HG02852 (cell line): ENCODE measurements around the gene CEP72.
"Not testable (repeated sequence)": the region's sequence is repeated elsewhere in the genome, so short reads cannot be mapped to it uniquely, and the experiment has no call there.

Experiments
- ATAC-seq: cut with Tn5 transposase; IDR thresholded peaks from one replicate; pipeline ENCODE4 v1.9.1; 2021; ENCODE audit warnings: mild to moderate bottlenecking, moderate library complexity; ENCODE audit not compliant: unreplicated experiment

The CEP72 gene

DNA sequence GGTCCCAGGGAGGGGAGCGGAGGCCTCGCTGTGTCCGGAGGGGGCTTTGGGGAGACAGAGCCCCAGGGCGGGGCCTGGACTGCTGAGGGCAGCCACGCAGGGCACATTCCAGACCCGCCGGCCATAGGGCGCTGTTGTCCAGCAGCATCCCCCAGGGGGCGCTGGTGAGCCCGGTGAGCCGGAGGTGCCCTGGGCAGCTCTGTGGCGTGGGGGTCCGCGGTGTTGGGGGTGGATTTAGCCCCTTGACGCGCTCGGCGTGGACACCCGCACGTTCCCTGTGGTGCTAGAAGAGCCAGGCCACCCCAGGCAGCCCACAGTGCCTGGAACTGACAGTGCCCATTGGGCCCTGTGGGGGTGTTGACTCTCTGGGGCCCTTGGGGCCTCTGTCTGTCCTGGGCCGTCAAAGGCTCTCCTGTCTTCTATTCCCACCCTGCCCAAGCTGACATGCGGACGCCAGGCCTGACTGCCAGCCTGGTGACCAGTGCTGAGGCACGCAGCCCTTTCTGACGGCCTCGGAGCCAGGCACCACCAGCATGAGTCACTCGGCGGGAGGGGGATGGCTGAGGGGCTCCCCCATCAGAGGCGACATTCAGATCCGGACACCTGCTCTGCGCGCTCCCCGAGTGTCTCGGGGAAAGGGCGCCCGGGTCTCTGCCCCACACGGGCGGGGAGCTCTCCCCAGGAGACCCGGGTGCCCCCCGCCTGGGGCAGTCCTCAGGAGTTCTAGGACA is 57.1 kb downstream of the CEP72 start:
- ATAC-seq, result no peak

DNA sequence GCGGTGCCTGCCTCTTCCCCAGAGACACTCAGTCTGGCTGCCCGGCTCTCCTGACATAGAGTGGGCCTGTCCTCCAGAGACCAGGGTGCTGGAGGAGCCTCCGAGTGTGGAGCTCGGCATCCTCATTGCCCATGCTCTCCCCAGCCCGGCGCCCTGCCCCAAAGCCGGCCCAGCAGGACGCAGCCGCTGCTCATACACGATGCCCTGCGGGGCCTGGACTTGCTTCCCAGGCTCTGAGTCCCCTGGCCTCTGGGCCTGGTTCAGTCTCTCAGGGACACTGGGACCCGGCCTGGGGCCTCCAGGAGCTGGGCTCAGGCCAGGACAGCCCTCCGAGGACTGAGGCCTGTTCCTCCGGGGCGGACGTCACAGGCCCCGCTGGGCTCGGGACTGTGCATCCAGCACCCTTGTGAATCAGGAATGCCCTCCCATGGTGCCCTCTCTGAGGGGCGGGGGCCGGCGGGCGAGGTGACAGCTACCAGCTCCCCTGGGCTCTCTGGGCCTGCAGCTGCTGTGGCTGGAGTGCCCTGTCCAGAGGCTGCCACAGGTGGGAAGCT is 57.8 kb downstream of the CEP72 start:
- no peak for ATAC-seq

DNA sequence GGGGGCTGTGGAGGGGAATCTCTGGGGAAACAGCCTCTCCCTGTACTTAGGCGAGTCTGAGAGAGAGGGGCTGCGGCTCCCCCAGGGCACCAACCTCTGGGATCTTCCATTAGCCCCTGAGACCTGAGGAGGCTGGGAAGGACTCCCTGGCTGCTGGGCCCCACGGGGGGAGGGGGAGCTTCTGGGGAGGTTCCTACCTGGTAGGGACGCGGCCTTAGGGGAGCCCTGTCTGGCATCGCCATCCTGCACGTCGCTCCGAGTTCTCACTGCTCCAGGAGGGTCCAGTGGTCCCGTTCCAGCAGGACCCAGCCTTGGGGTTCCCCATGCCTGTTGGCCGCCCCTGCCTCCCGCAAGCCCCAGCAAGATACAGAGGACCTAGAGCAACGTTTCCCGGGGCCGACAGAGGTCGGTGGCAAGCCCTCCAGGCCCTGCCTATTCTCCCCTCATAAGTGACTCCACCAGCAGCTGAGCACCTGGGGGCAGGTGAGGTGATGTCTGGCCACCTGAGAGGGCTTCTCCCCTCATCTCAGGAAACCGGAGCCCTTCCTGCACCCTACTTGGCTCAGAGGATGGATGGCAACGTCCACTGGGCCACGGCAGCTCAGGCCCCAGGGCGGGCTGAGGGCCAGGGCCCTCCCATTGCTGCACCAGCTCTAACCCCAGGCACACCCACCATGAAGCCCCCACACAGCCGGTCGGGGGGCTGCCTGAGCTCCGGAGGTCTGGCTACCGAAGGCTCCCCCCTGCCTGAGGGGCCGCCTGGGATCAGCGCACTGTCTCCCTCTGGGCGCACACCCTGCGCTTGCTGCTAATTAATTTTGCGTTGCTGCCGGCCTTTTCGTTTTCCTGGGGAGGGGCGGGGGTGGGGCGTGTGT is 58.5 kb downstream of the CEP72 start:
- ATAC-seq, result no peak

DNA sequence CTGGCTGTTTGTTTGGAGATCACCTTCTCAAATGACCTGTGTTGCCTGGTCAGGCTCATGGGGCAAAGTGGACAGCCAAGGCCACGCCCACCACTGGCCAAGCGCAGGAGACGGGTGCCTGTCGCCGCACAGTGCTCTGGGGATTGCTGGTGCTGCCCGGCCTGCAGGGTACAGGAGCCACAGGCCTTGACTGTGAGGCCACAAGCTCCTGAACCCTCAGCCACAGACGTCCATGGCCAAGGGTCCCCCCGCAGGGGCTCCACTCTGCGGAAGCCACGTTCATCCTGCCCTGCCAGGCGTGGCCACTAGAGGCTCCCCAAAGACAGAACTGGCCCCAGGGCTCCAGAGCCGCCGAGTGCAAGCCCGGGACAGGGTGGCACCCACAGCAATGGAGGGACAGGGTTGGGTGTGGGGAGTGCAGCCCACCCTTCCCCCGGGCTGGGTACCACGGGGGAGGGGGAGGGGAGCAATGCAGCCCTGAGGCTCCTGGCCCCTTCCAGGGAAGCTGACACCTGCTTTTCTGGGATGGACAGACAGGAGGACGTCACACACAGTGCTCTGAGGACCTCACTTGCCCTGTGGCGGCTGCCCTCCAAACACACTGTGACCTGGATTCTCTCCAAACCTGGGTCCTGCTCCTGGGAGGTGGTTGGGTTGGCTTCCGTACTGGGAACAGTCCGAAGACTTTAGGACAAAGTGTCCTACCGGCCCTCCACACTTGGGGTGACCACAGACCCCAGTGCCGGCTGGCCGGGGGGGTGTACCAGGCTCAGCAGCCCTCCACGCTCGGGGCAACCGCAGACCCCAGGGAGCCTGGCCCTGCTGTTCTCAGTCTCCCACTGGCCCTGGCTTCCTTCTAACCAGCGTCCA is 59.6 kb downstream of the CEP72 start:
- ATAC-seq, result peak; percentile 64

DNA sequence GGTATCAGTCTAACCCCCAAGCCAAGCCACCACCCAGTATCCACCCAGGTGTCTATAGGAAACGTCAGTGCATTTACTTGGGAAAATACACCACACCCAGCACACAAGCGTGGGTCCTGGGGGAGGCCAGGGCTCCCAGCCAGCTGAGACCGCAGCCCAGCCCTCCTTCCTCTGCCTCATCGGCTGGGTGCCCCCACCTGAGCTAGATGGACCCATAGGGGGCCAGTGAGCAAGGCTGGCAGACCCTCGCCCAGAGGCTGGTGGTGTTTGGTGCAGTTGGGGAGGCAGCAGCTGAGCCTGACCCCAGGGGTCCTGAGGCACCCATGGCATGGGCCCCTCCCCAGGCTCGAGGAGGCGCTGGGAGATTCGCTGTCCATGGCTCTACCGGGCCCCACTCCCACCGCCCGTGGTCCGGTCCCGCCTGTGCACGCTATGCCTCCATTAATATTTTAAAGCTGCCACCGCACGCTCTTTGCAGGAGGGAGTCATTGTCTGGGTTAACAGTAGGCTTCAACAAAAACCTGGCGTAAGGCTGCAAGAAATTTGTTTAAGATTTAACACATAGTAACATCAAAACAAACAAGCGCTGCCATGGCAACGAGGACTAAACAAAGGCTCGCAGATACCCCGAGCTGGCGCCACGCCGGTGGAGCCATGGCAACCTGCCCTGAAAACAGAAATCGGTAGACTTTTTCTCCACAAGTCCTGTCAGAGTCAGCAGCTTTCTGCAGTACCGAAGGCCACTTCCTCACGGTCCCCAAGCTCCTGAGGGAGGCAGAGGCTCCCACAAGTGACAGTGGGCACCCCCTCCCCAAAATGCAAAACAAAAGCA is 60.4 kb downstream of the CEP72 start:
- no peak for ATAC-seq

DNA sequence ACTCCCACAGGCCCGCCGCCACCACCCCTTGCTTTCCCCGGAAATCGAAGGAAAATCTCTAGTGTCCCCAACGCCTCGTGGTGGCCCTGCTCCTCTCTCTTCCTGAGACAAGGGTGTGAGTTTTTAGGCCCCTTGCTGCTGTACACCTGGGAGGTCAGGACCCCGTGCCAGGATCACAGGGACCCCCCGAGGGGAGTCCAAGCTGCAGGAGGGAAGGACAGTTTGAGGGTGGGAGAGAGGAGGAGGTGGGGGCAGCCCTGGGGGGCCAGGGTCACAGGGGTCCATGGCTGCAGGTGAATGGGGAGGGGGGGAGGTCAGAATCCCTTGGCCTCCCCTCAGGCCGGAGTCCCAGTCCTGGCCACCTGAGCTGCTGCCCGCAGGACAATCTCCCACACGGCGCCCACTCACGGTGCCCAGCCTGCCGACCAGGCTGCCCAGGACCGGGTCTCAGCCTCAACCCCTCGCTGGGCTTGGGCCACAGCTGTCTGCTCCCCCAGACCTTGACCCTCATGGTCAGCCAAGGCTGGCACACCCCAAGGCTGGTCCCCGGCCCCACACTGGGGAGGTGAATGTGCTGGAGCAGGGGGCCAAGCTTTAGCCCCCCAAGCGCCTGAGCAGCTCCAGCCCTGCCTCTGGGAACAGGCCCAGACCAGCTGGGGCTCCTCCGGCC is 61.2 kb downstream of the CEP72 start:
- ATAC-seq, result no peak

DNA sequence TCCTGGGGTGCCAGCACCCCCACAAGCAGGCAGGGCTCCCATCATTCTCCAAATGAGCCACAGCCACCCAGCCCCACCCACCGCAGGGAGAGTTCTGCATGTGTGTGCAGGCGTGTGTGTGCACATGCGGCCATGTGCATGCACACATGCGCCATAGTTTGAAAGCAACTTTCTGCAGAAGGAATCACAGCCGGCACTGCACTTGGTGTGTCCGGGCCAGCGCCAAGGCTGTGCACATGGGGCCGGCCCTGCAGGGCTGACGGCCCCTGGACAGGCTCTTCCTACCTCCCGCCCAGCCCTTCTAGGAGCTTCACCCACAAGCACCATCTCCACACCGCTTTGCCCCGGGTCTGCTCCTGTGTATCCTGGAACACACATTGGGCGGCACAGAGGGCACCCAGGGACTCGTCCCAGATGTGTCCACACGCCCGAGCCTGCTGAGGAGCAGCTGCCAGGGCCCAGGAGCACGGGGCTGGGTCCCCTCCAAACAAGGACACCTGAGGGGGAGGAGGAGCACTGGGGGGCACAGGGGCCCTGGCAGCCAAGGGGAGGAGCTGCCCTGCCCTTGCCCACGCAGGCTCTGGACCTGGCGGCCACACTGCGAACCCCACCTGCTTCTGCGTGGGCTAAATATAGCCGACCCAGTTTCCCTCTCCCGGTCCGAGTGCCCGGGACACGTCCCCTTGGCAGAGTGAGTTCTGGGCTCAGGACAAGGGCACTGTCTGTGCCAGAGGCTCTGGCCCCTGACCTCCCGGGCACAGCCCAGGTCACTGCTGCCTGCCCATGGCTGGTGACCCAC is 61.9 kb downstream of the CEP72 start:
- ATAC-seq, result no peak

DNA sequence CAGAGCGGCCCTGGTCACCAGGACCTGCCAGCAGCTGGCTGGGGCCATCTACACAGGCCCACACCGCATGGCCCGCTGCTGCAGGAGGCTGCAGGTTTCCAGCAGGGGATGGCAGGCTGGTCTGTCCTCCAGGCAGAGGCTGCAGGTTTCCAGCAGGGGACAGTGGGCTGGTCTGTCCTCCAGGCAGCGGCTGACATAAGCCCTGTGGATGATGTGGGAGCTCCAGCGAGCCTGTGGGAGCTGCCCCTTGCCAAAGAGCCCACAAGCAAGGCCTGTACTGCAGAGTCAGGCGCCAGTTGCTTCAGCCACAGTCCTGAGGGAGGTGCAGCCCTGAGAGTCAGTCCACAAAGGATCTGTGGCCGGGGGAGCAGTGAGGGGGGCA is 62.5 kb downstream of the CEP72 start:
- no peak for ATAC-seq

DNA sequence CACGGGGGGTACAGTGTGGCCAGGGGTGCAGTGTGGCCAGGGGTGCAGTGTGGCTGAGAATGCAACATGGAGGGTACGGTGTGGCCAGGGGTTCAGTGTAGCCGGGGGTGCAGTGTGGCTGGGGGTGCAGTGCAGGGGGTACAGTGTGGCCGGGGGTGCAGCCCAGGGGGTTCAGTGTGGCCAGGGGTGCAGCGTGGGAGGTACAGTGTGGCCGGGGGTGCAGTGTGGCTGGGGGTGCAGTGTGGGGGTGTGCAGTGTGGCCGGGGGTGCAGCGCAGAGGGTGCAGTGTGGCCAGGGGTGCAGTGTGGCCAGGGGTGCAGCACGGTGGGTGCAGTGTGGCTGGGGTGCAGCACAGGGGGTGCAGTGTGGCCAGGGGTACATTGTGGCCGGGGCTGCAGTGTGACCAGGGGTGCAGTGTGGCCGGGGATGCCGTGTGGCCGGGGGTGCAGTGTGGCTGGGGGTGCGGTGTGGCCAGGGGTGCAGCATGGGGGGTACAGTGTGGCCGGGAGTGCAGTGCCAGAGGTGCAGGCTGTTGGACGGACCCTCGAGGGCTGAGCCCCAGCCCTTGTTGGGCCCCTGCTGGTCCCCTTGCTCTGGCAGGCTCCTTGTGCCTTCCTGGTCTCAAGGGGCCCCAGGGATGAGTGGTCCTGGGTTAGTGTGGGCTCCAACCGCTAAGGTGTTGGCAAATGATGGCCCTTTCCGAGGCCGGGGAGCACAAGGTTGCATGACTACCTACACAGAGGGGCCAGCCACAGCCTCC is 63.2 kb downstream of the CEP72 start:
- ATAC-seq, result no peak

DNA sequence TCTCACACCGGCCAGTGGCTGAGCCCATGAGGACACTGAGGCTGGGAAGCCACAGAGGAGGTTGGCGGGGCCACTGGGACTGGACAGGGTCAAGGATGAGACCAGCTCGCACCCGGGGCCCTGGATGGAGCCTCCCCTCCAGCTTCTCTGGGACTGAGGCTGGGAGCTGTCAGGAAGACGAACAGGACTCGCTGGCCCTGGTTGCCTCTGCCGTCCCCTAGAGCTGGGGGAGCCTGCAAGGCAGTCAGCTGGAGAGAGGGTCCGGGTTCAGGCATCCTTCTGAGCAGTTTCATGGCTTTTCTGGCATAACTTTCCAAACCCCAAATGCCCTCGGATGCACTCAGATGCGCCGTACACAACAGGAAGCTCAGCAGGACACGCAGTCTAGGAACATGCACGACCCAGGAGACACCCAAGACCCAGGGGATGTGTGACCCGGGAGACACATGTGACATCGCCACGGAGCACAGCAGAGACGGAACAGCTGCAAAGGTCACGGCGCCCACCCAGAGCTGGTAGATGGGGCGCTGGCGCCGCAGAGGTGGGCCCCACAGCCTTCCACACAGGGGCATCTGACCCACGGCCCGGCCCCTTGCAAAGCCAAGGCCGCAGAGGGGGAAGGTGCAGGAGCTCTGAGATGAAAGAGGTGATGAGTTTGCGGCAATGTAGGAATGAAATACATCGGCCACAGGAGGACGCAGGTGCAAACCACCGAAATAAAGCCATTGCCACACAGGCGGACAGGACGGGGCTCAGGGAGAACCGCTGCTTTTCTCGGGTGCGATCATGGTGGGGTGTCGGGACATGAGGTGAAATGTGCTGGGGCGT is 63.9 kb downstream of the CEP72 start:
- ATAC-seq, result no peak

DNA sequence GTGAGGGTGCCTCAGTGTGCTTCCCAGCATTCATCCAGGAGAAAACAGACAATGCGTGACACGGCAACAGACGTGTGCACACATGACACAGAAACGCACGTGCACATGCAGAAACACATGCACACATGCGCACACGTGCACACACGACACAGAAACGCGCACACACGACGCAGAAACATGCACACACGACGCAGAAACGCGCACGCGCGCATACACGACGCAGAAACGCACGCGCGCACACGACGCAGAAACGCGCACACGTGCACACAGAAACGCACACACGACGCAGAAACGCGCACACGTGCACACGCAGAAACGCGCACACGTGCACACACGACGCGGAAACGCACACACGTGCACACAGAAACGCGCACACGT is 64.5 kb downstream of the CEP72 start:
- ATAC-seq, result no peak

DNA sequence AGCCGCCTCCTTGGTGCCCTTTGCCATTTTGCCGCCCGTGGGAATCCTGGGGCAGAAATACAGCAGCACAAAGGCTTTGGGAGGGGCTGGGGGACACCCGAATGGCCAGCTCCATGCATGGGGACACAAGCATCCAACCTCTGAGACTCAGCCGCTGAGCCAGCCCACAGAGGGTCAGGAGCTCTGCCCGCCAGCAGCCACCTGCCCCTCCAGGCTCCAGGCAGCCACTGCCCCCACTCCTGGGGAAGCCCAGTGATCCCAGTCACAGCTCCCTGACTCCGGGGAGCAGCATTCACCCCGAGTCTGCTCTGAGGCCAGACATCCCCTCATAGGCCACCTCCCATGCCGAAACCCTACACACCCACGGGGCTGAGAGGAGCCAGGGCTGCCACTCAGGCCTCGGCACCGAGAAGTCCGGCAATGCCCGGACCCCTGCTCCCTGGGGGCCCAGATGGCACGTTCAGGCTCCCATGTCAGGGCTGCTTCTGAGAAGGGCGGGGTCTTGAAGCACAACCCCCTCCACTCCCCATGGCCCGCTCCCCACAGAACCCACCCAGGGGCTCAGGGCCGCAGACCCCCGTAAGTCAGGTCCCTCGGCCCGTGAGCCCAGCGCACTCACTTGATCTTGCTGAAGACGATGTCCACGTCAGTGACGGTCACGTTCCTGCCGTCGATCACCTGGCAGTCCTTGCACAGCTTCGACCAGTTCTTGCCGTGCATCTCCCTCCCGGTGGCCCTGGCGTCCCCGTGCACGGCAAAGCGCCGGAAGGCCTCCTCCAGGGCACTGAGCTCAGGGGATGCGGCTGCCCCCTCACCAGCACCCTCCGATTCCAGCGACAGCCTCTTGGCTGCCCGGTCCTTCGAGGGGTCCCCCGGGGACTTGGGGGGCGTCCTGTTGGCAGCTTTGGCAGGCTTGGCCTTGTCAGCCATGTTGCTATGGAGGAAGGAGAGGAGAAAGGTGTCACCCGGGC is 65.3 kb downstream of the CEP72 start:
- ATAC-seq, result no peak

DNA sequence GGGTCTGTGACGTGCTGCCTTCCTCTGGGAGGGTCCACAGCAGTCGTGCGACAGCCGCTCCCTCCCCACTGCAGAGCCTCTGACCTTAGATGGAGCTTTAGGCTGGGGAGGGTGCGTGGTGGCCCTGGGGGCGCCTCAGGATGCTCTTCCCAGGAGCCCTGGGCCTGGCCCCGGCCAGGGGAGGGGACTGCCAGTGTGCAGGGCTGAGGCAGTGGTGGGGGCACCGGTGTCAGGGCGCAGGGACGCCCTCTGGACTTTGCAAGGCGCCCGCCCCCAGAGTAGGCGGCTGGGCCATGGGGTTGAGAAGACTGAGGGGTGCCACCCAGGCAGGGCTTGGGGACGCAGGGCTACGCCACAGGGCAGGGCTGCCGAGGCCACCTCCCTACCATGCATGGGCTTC is 66.4 kb downstream of the CEP72 start:
- ATAC-seq, result not testable (repeated sequence)

DNA sequence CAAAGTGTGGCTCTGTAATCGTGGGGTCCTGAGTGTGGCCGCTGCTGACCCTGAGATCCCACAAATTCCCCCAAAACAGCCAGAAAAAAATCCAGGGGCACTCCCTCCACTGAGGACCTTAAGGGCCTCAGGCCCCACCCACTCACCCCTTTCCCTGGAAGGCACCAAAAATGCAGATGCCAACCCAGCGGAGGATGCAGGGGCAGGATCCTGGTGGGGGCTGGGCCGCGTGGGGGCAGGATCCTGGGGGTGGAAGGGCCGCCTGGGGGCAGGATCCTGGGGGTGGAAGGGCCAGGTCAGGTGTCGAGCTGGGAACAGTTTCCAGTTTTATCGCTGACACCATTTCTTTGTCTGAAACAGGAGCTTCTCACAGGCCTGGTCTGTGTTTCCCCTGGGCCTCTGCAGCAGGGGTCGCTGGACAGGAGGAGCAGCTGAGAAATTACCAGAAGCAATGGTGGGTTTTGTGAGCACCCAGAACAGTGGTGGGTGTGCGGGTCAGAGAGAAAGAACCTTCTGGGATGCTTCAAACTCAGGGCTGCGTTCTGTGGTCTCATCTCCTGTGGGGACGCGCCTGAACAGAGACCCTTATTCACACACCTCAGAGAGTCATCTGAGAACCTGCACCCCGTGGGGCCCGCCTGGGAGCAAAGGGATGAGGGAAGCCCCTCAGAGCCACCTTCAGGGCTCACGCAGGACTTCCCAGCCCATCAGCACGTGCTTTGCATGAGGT is 67.2 kb downstream of the CEP72 start:
- ATAC-seq, result not testable (repeated sequence)

DNA sequence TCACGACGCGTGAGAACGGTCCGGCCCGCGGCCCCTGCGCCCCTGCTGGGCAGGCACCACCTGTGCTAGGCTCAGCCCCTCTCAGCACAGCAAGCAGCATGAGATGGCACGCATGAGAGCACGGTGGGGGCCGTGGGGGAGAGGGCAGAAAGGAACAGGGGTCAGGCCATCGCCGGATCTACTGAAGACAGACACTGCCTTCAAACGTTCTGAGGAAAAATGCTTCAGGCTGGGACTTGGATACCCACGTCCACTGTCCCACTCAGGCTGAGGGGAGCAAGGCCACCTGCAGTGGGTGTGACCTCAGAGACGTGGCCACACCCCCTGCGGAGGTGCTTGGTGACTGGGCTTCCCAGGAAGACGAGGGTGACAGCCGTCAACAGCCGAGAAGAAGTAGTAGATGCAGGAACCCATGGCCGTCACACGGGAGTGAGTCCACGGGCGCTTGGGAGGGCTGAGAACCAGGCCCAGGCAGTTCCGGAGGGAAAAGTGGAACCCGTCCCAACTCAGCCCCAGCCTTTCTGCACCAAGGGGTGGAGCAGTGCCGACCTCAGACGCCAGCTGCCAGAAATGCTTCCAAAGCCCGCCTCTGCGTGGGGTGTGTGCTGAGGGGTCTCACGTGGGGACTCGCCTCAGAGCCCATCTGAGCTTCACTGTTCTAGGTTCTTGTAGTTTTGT is 68.1 kb downstream of the CEP72 start:
- ATAC-seq, result not testable (repeated sequence)
